Measurements from ENCODE around the gene CEP97.
"Not testable (repeated sequence)": the region's sequence is repeated elsewhere in the genome, so short reads cannot be mapped to it uniquely, and the experiment has no call there.

Gene CEP97

GRCh38 chr3:101701696-101702634, 22.4 kb upstream of the CEP97 start:
- DNase-seq (ENCODE audit: low read depth) = no peak

- DNase-seq (ENCODE audit: low read depth) = no peak
These were observed 21.7 kb upstream of the CEP97 start for GRCh38 chr3:101702726-101703125.

- no peak for DNase-seq (ENCODE audit: low read depth)
These were observed 21.2 kb upstream of the CEP97 start for GRCh38 chr3:101703169-101703568.

GRCh38 chr3:101704639-101705038, 19.8 kb upstream of the CEP97 start:
- DNase-seq (ENCODE audit: low read depth) = peak; percentile 68

- no peak for DNase-seq (ENCODE audit: low read depth)
These were observed 15.3 kb upstream of the CEP97 start for GRCh38 chr3:101709126-101709525.

GRCh38 chr3:101718455-101718854, 6.0 kb upstream of the CEP97 start:
- DNase-seq (ENCODE audit: low read depth) = no peak

GRCh38 chr3:101719604-101720185, 4.7 kb upstream of the CEP97 start:
- no peak for DNase-seq (ENCODE audit: low read depth)

GRCh38 chr3:101720851-101721840, 3.3 kb upstream of the CEP97 start:
- no peak for DNase-seq (ENCODE audit: low read depth)

- no peak for DNase-seq (ENCODE audit: low read depth)
These were observed 1.8 kb upstream of the CEP97 start for GRCh38 chr3:101722394-101723173.

GRCh38 chr3:101725194-101725889, 928 bp downstream of the CEP97 start:
- DNase-seq (ENCODE audit: low read depth) = no peak

GRCh38 chr3:101725890-101726275, 1.5 kb downstream of the CEP97 start:
- no peak for DNase-seq (ENCODE audit: low read depth)

GRCh38 chr3:101729586-101729985, 5.2 kb downstream of the CEP97 start:
- no peak for DNase-seq (ENCODE audit: low read depth)

- no peak for DNase-seq (ENCODE audit: low read depth)
These were observed 6.4 kb downstream of the CEP97 start for GRCh38 chr3:101730839-101731238.

- DNase-seq (ENCODE audit: low read depth) = no peak
These were observed 7.8 kb downstream of the CEP97 start for GRCh38 chr3:101732240-101732641.

GRCh38 chr3:101735833-101736232, 11.4 kb downstream of the CEP97 start:
- DNase-seq (ENCODE audit: low read depth) = no peak

GRCh38 chr3:101741914-101742313, 17.5 kb downstream of the CEP97 start:
- DNase-seq (ENCODE audit: low read depth) = not testable (repeated sequence)

GRCh38 chr3:101744811-101745210, 20.4 kb downstream of the CEP97 start:
- no peak for DNase-seq (ENCODE audit: low read depth)

GRCh38 chr3:101745934-101746333, 21.5 kb downstream of the CEP97 start:
- DNase-seq (ENCODE audit: low read depth) = not testable (repeated sequence)

GRCh38 chr3:101753386-101754113, 29.1 kb downstream of the CEP97 start:
- DNase-seq (ENCODE audit: low read depth) = not testable (repeated sequence)

GRCh38 chr3:101758224-101758623, 33.8 kb downstream of the CEP97 start:
- no peak for DNase-seq (ENCODE audit: low read depth)
